ENCODE results near the gene GABBR2. TPM values are rescaled to one million over a fixed set of nuclear protein-coding genes. Genes with fewer than 3 reads are reported as not detected.

Gene GABBR2
- total and polyA plus RNA-seq, 2 experiments from 2014 or later, result 0.89 to 1.3 TPM

DNA sequence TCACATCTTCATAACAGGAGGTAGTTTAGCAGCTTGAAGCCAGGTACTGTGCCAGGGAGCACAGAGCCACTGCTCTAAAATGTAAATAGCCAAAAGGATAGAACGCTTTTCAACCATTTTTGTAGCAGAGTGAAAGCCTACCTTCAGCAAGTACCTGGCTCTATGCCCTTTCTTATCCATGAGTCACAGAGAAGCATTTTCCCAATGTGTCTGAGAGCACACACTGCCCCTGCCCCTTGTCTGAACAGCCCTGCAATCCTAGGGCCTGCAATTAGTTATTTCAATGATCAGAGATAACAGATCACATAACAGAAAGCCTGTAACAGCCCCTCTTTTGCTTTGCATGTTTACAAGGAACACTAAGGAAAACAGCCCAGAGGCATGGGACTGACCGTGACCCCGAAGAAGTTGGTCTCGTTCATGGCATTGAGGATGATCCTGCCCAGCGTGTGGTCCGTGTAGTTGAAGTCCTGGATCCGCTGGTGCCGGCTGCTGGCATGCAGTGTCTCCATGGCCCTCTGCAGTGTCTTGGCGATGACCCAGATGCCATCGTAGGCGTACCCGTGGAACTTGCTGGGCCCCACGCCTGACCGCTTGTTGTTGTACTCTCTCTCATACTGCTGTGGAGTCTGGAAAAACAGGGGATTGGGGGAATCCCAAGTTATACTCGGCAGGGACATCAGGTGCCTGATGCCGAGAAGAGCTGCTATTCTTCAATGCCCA lies 255.0 kb downstream of the GABBR2 start:
- H3K9me2 ChIP-seq (ENCODE audit: insufficient read depth), result no peaks in the 10 kb centered on the region
- peaks cover 5% of the 10 kb centered on the region; the same call in 1 of the 2 replicates for H3K4me1 ChIP-seq (ENCODE audit: insufficient read depth)
- Mint-ChIP-seq H3K36me3 (ENCODE audit: low read depth) (peaks cover 12% of the 10 kb centered on the region; the same call in 2 of the 3 replicates), H3K9me3 (peaks cover 27% of the 10 kb centered on the region; the same call in 2 of the 3 replicates), H3K4me3 (no peak overlapping the region), H3K27me3 (ENCODE audit: insufficient read depth, low read depth, poor library complexity) (peaks cover 8% of the 10 kb centered on the region), H3K27ac (no peak overlapping the region), H3K4me1 (peaks cover 12% of the 10 kb centered on the region; the same call in 2 of the 3 replicates)
- TF ChIP-seq EZH2 (IDR thresholded peaks at IDR 0.05; ENCODE audit: low read depth, unreplicated experiment) (no peak), ZNF331 (CRISPR knock-in tag; IDR thresholded peaks at IDR 0.05; ENCODE audit: low read depth) (no peak), ZNF114 (CRISPR knock-in tag; IDR thresholded peaks at IDR 0.05) (no peak), STAT1 (IDR thresholded peaks at IDR 0.05; ENCODE audit: unreplicated experiment) (no peak)
- H2AFZ ChIP-seq, result no peak overlapping the region
- no peak overlapping the region for H3K4me2 ChIP-seq
- no peak overlapping the region for H3K27ac ChIP-seq (ENCODE audit: low read depth)
- H4K20me1 ChIP-seq (replicated peaks; ENCODE audit: insufficient read depth), result no peaks in the 10 kb centered on the region
- H3F3A ChIP-seq (replicated peaks; ENCODE audit: low read depth), result no peaks in the 10 kb centered on the region
- DNase-seq (ENCODE audit: low spot score) (no peak), ATAC-seq (no peak)
- H3K4me3 ChIP-seq, result no peak overlapping the region
- H3K27me3 ChIP-seq (ENCODE audit: insufficient read depth), result no peaks in the 10 kb centered on the region
- H3K36me3 ChIP-seq (ENCODE audit: insufficient read depth), result no peaks in the 10 kb centered on the region
- no peaks in the 10 kb centered on the region for H3K79me2 ChIP-seq (replicated peaks; ENCODE audit: insufficient read depth)

- no peaks in the 10 kb centered on the region for H3K36me3 ChIP-seq (ENCODE audit: insufficient read depth)
- H3F3A ChIP-seq (replicated peaks; ENCODE audit: low read depth), result no peaks in the 10 kb centered on the region
- Mint-ChIP-seq H3K36me3 (ENCODE audit: low read depth) (peaks cover 12% of the 10 kb centered on the region; the same call in 2 of the 3 replicates), H3K4me3 (no peak overlapping the region), H3K4me1 (peaks cover 12% of the 10 kb centered on the region; the same call in 2 of the 3 replicates), H3K27ac (no peak overlapping the region), H3K27me3 (ENCODE audit: insufficient read depth, low read depth, poor library complexity) (peaks cover 8% of the 10 kb centered on the region), H3K9me3 (peaks cover 27% of the 10 kb centered on the region; the same call in 2 of the 3 replicates)
- no peaks in the 10 kb centered on the region for H4K20me1 ChIP-seq (replicated peaks; ENCODE audit: insufficient read depth)
- no peak overlapping the region for H3K4me2 ChIP-seq
- H3K27ac ChIP-seq (ENCODE audit: low read depth), result no peak overlapping the region
- H3K4me3 ChIP-seq, result no peak overlapping the region
- DNase-seq (ENCODE audit: low spot score), result no peak
- H2AFZ ChIP-seq, result no peak overlapping the region
- ATAC-seq, result no peak
- no peaks in the 10 kb centered on the region for H3K79me2 ChIP-seq (replicated peaks; ENCODE audit: insufficient read depth)
- TF ChIP-seq CTCF (conservative IDR thresholded peaks at IDR 0.05; ENCODE audit: low read depth in 2 of 2) (no peak), CREB1 (CRISPR knock-in tag; IDR thresholded peaks at IDR 0.05; ENCODE audit: low read depth) (no peak), ZNF114 (CRISPR knock-in tag; IDR thresholded peaks at IDR 0.05) (no peak), NANOG (IDR thresholded peaks at IDR 0.05; ENCODE audit: borderline replicate concordance) (no peak), EZH2 (IDR thresholded peaks at IDR 0.05; ENCODE audit: low read depth, unreplicated experiment) (no peak), STAT1 (IDR thresholded peaks at IDR 0.05; ENCODE audit: unreplicated experiment) (no peak), JUNB (IDR thresholded peaks at IDR 0.05; ENCODE audit: unreplicated experiment) (no peak), POLR2AphosphoS5 (IDR thresholded peaks at IDR 0.05; ENCODE audit: low read depth) (no peak)
- no peaks in the 10 kb centered on the region for H3K9me2 ChIP-seq (ENCODE audit: insufficient read depth)
- no peaks in the 10 kb centered on the region for H3K27me3 ChIP-seq (ENCODE audit: insufficient read depth)
- H3K4me1 ChIP-seq (ENCODE audit: insufficient read depth), result peaks cover 5% of the 10 kb centered on the region; the same call in 1 of the 2 replicates
These were observed 257.2 kb downstream of the GABBR2 start for GRCh38 chr9:98451576-98451975.

All from GM23338 (cell line).